Mucosa of descending colon (tissue), 3 donors: ENCODE results near the gene ERBB4. TPM values are rescaled to one million over a fixed set of nuclear protein-coding genes. Genes with fewer than 3 reads are reported as not detected.

Experiments used
- ATAC-seq: fragments of 200-7000 bp; cut with Tn5 transposase; one replicate; pipeline ENCODE4 v1.9.1; 2020; ENCODE audit warnings: mild to moderate bottlenecking, moderate library complexity
- DNase-seq, 3 donors: peaks; one replicate each; pipeline ENCODE4 v3.0.0-alpha.2; 2020
- H3K36me3 ChIP-seq: fragments of 200-600 bp; one replicate; pipeline ENCODE4 v1.8.0; 2021; ENCODE audit warnings: low read depth, mild to moderate bottlenecking
- H3K4me1 ChIP-seq: fragments of 200-600 bp; one replicate; pipeline ENCODE4 v1.8.0; 2021; ENCODE audit warnings: low read depth, mild to moderate bottlenecking
- H3K4me3 ChIP-seq: fragments of 200-600 bp; one replicate; pipeline ENCODE4 v1.8.0; 2021; ENCODE audit warnings: mild to moderate bottlenecking
- H3K9me3 ChIP-seq: fragments of 200-600 bp; one replicate; pipeline ENCODE4 v1.8.0; 2021; ENCODE audit warnings: mild to moderate bottlenecking
- CTCF ChIP-seq: fragments of 200-600 bp; IDR thresholded peaks from one replicate; pipeline ENCODE4 v1.8.0; 2022; ENCODE audit warnings: antibody characterized with exemption, mild to moderate bottlenecking
- intact Hi-C, 2 donors: fragments of 100-400 bp; cut with DNase I in 1 of 2; cut with micrococcal nuclease in 1 of 2; formaldehyde crosslinking; loops; one replicate each; pipeline versions ENCODE4 v1.11.0 to v1.11.1; 2022; cut with DNase I, micrococcal nuclease
- total RNA-seq, 3 donors: library from RNA; stranded (reverse); fragmentation: NEBNext Ultra II Directional in 2 of 3; extraction: Animal tissue kit (Norgen Biotek cat#: 25700) in 2 of 3; gene quantifications; one replicate each; pipeline versions ENCODE4 v1.2.1 to v1.2.4, GENCODE V29; 2021 to 2023
- donor health status: DM: no; HTN: no; CAD: no; lungs with moderate emphysema.
- donor health status: DM: no; HTN: no; CAD: no.
- donor health status: DM: no; HTN: yes; CAD: no.

The ERBB4 gene
- total RNA-seq, 3 donors from 2014 or later, result 0.05 to 0.25 TPM; not detected in 1

GRCh38 chr2:212157012-212157411 lies 381.6 kb downstream of the ERBB4 start:
- Histone ChIP-seq H3K4me3 (no peak overlapping the region), H3K9me3 (no peaks in the 10 kb centered on the region), H3K36me3 (no peaks in the 10 kb centered on the region), H3K4me1 (no peaks in the 10 kb centered on the region)
- DNase-seq, result no peak
- intact Hi-C loops, result no loop called here
- ATAC-seq, result no peak
- no peak for TF ChIP-seq CTCF

- Histone ChIP-seq H3K4me1 (no peaks in the 10 kb centered on the region), H3K36me3 (no peaks in the 10 kb centered on the region), H3K4me3 (no peak overlapping the region), H3K9me3 (no peaks in the 10 kb centered on the region)
- intact Hi-C loops, result no loop called here
- TF ChIP-seq CTCF, result no peak
- no peak for ATAC-seq
- no peak for DNase-seq
These were observed 382.5 kb downstream of the ERBB4 start for GRCh38 chr2:212156088-212156487.

GRCh38 chr2:212154477-212154878 lies 384.1 kb downstream of the ERBB4 start:
- TF ChIP-seq CTCF, result no peak
- H3K4me1 ChIP-seq, result no peaks in the 10 kb centered on the region
- H3K36me3 ChIP-seq, result no peaks in the 10 kb centered on the region
- H3K4me3 ChIP-seq, result no peak overlapping the region
- no peaks in the 10 kb centered on the region for H3K9me3 ChIP-seq
- DNase-seq (no peak), ATAC-seq (no peak)
- intact Hi-C loops, result no loop called here

GRCh38 chr2:212153923-212154322 lies 384.7 kb downstream of the ERBB4 start:
- no peak for TF ChIP-seq CTCF
- H3K36me3 ChIP-seq, result no peaks in the 10 kb centered on the region
- no peak for DNase-seq
- H3K9me3 ChIP-seq, result no peaks in the 10 kb centered on the region
- no peak for ATAC-seq
- H3K4me3 ChIP-seq, result no peak overlapping the region
- intact Hi-C loops, result no loop called here
- no peaks in the 10 kb centered on the region for H3K4me1 ChIP-seq

- Histone ChIP-seq H3K4me1 (no peaks in the 10 kb centered on the region), H3K9me3 (no peaks in the 10 kb centered on the region), H3K36me3 (no peaks in the 10 kb centered on the region), H3K4me3 (no peak overlapping the region)
- intact Hi-C loops, result no loop called here
- TF ChIP-seq CTCF, result no peak
- ATAC-seq, result no peak
- no peak for DNase-seq
These were observed 390.6 kb downstream of the ERBB4 start for GRCh38 chr2:212147921-212148513.

- no peaks in the 10 kb centered on the region for H3K36me3 ChIP-seq
- no peak for ATAC-seq
- H3K9me3 ChIP-seq, result no peaks in the 10 kb centered on the region
- TF ChIP-seq CTCF, result no peak
- H3K4me3 ChIP-seq, result no peak overlapping the region
- intact Hi-C loops, result no loop called here
- DNase-seq, result no peak
- H3K4me1 ChIP-seq, result no peaks in the 10 kb centered on the region
These were observed 392.2 kb downstream of the ERBB4 start for GRCh38 chr2:212146416-212146815.
